BJ (cell line): ENCODE data around the gene HRAS. TPM values are rescaled to one million over a fixed set of nuclear protein-coding genes. Genes with fewer than 3 reads are reported as not detected.
A peak's percentile ranks its signal among the peaks of the same experiment; 100 is the strongest.

Experiments
- CTCF ChIA-PET: fragments of 350-600 bp; formaldehyde crosslinking; extraction: SDS; loops from one replicate; lab custom pipeline; 2021; ENCODE audit warnings: antibody characterized with exemption, inconsistent platforms; lab: Yijun Ruan, JAX
- POLR2A ChIA-PET: fragments of 300-600 bp; sonication (Branson Sonifier 250); formaldehyde crosslinking; extraction: SDS; loops from one replicate; lab custom pipeline; 2021; ENCODE audit warnings: antibody characterized with exemption; lab: Charles Lee
- DNase-seq: peaks from one replicate; pipeline ENCODE4 v3.0.0-alpha.2; 2011; ENCODE audit warnings: low read depth
- H3K27me3 ChIP-seq: 2 replicates; pipeline ENCODE4 v1.6.0; 2011; ENCODE audit warnings: low read length; ENCODE audit not compliant: control insufficient read depth, insufficient read depth
- H3K36me3 ChIP-seq: 2 replicates; pipeline ENCODE4 v1.5.1; 2011; ENCODE audit warnings: low read length; ENCODE audit not compliant: control insufficient read depth, insufficient read depth
- H3K4me3 ChIP-seq: 2 replicates; pipeline ENCODE4 v1.5.1; 2011; ENCODE audit warnings: low read depth, mild to moderate bottlenecking, control low read depth, low read length
- polyA plus RNA-seq: library from polyadenylated mRNA; depleted of rRNA; stranded (reverse); fragments of >200 nt; gene quantifications from 2 replicates; pipeline ENCODE4 v1.2.3, GENCODE V29; 2011
- TF ChIP-seq, protein P1 (sequence below): IDR thresholded peaks from 2 replicates; pipeline ENCODE4 v1.5.1; 2011; ENCODE audit warnings: low read depth, mild to moderate bottlenecking, control low read depth, inconsistent platforms, low read length, moderate library complexity; ENCODE audit not compliant: insufficient read depth

The HRAS gene
- polyA plus RNA-seq, 1 experiment: 90.4 TPM

GRCh38 chr11:514606-515005, 20.8 kb downstream of the HRAS start:
- peaks cover 5% of the 10 kb centered on the region for H3K36me3 ChIP-seq
- no peak overlapping the region for H3K4me3 ChIP-seq
- DNase-seq: no peak
- H3K27me3 ChIP-seq: no peaks in the 10 kb centered on the region
- ChIA-PET POLR2A (no interaction called here), CTCF (no interaction called here)
- TF ChIP-seq, protein P1, sequence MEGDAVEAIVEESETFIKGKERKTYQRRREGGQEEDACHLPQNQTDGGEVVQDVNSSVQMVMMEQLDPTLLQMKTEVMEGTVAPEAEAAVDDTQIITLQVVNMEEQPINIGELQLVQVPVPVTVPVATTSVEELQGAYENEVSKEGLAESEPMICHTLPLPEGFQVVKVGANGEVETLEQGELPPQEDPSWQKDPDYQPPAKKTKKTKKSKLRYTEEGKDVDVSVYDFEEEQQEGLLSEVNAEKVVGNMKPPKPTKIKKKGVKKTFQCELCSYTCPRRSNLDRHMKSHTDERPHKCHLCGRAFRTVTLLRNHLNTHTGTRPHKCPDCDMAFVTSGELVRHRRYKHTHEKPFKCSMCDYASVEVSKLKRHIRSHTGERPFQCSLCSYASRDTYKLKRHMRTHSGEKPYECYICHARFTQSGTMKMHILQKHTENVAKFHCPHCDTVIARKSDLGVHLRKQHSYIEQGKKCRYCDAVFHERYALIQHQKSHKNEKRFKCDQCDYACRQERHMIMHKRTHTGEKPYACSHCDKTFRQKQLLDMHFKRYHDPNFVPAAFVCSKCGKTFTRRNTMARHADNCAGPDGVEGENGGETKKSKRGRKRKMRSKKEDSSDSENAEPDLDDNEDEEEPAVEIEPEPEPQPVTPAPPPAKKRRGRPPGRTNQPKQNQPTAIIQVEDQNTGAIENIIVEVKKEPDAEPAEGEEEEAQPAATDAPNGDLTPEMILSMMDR: no peak

DNA sequence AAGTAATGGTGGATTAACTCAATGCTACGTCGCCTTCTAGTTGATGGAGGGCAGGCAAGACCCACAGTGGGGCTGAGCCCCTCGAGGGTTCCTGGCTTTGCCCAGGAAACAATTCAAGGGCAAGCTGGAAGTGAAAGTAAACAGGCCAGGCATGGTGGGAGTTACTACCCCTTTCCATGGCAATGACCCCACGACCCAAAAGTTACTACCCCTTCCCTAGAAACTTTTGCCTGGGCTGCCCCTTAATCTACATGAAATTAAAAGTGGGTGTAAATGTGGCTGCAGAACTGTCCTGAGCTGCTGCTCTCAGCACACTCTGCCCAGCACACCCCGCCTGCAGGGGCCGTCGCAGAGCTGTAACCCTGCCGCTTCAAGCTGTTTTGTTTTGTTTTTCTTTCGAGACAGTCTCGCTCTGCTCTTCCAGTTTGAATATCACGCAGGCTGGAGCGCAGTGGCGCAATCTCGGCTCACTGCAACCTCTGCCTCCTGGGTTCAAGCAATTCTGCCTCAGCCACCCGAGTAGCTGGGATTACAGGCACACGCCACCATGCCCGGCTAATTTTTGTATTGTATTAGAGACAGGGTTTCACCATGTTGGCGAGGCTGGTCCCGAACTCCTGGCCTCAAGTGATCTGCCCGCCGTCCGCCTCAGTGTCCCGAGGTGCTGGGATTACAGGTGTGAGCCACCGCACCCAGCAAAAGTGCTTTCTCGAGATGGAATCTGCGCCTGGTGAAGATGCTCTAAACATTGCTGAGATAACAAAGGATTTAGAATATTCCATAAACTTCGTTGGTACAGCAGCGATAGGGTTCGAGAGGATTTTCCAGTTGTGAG, 22.4 kb downstream of the HRAS start:
- Histone ChIP-seq H3K36me3 (peaks cover 5% of the 10 kb centered on the region), H3K27me3 (no peaks in the 10 kb centered on the region), H3K4me3 (no peak overlapping the region)
- TF ChIP-seq, protein P1: no peak
- POLR2A ChIA-PET: no interaction called here
- CTCF ChIA-PET: no interaction called here
- no peak for DNase-seq

DNA sequence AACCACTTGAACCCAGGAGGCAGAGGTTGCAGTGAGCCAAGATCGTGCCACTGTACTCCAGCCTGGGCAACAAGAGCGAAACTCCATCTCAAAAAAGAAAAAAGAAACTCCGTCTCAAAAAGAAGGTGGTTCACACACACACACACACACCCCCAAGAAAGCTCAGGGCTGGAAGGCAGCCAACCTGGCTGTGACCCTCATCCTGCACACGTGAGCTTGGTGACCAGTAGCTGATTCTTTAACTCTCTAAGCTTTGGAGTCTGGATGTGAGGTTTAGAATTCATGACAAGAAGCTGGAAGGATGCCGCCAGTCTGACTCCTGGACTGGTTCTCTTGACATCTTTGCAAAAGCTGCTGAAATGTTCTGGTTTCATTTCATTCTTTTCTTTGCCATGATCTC, 26.4 kb downstream of the HRAS start:
- POLR2A ChIA-PET: interaction anchor here (0.6 kb wide), 1 partner anchor 241 kb away, joined by 17 read pairs; no protein-coding TSS in a partner anchor
- Histone ChIP-seq H3K4me3 (no peak overlapping the region), H3K27me3 (no peaks in the 10 kb centered on the region), H3K36me3 (peaks cover 4% of the 10 kb centered on the region)
- DNase-seq: no peak
- CTCF ChIA-PET: interaction anchor here (0.9 to 3.8 kb wide), 3 partner anchors 9 to 61 kb away, joined by 3 to 11 read pairs (median 6); no protein-coding TSS in a partner anchor
- TF ChIP-seq, protein P1: no peak

DNA sequence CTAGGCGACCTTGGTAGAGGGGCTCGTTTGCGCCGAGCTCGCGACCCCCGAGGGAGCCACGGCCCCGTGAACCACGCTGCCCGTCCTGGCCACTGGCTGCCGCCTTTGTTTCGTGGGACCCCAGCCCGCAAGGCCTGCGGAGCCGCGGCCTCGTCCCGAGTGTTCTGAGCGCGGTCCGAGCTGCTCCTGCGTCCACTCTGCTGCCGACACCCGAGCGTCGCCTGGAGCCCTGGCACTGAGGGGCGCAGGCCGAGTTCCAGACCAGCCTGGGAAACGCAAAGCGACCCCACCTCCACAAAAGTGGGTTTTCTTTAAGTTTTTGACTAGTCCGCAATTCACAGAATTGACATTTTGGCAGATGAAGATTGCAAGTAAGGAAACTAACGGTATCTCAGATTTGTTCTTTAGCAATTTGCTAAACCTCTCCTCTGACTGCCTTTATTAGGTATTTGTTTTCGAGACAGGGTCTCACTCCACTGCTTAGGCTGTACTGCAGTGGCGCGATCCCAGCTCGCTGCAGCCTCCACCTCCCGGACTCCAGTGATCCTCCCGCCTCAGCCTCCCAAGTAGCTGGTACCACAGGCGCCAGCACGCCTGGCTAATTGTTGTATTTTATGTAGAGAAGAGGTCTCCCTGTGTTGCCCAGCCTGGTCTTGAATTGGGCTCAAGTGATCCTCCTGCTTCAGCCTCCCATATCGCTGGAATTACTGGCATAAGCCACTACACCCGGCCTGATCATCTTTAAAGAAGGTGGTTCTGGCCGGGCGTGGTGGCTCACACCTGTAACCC, 27.5 kb downstream of the HRAS start:
- TF ChIP-seq, protein P1: no peak
- no peak for DNase-seq
- Histone ChIP-seq H3K27me3 (no peaks in the 10 kb centered on the region), H3K4me3 (peak overlapping the region; percentile 88), H3K36me3 (peaks cover 2% of the 10 kb centered on the region)
- ChIA-PET POLR2A (no interaction called here), CTCF (interaction anchor here (2.9 to 3.8 kb wide), 2 partner anchors 11 to 60 kb away, joined by 11 to 12 read pairs; no protein-coding TSS in a partner anchor)
